Ovary (tissue), 9 donors: ENCODE measurements around the gene ZFPM1. TPM values are rescaled to one million over a fixed set of nuclear protein-coding genes. Genes with fewer than 3 reads are reported as not detected.

Experiments used
- DNase-seq, 5 donors: peaks; one replicate each; pipeline ENCODE4 v3.0.0-alpha.2; 2019 to 2020
- H3K27ac ChIP-seq, 2 donors: fragments of 200-600 bp; one replicate each; pipeline versions ENCODE4 v1.5.1 to v1.8.0; 2019 to 2022
- H3K27me3 ChIP-seq: fragments of 200-600 bp; one replicate; pipeline ENCODE4 v1.8.0; 2022
- H3K36me3 ChIP-seq: fragments of 200-600 bp; sonication (generic); one replicate; pipeline ENCODE4 v1.5.1; 2019
- H3K4me1 ChIP-seq: one replicate; pipeline ENCODE4 v1.8.1; 2013; ENCODE audit warnings: mild to moderate bottlenecking, moderate library complexity; ENCODE audit not compliant: insufficient read depth
- H3K4me3 ChIP-seq: fragments of 200-600 bp; sonication (generic); one replicate; pipeline ENCODE4 v1.5.1; 2017
- H3K9me3 ChIP-seq, 2 donors: fragments of 200-600 bp in 1 of 2; sonication (generic) in 1 of 2; one replicate each; pipeline versions ENCODE4 v1.5.1 to v1.8.1; 2013 to 2019; ENCODE audit warnings: mild to moderate bottlenecking in 1 of 2, moderate library complexity in 1 of 2
- EP300 ChIP-seq: sonication (generic); formaldehyde crosslinking; IDR thresholded peaks from one replicate; pipeline ENCODE4 v1.6.1; 2017; ENCODE audit warnings: antibody characterized with exemption
- POLR2A ChIP-seq: fragments of 450-650 bp; IDR thresholded peaks from one replicate; pipeline ENCODE4 v1.6.1; 2017; ENCODE audit warnings: antibody characterized with exemption, mild to moderate bottlenecking, moderate library complexity
- WGBS, 3 donors: extraction: QIAGEN DNeasy Blood & Tissue Kit in 1 of 3; methylation state at CpG; one replicate each; pipeline versions ENCODE4 v1.1.5 to v1.1.7; 2013 to 2017; 5-methylcytosine and 5-hydroxymethylcytosine counted together
- intact Hi-C, 4 donors: fragments of 100-400 bp; cut with DNase I; formaldehyde crosslinking; loops; one replicate each; pipeline versions ENCODE4 v1.11.0 to v1.15.1; 2022 to 2023
- polyA plus RNA-seq, 2 donors: library from polyadenylated mRNA; stranded (reverse); fragments of 200-250 nt in 1 of 2; fragments of 350-450 nt in 1 of 2; fragmentation: Illumina TruSeq in 1 of 2; extraction: RNeasy Lipid Tissue Mini Kit (QIAGEN cat#74804) in 1 of 2; gene quantifications; one replicate each; pipeline ENCODE4 v1.2.3, GENCODE V29; 2013 to 2014
- total RNA-seq, 7 donors: library from RNA; depleted of rRNA in 2 of 7; stranded (reverse); fragments of >200 nt in 2 of 7; fragmentation: NEBNext Ultra II Directional in 3 of 7; extraction: Animal tissue kit (Norgen Biotek cat#: 25700) in 3 of 7; gene quantifications; one replicate each; pipeline versions ENCODE4 v1.1.0 to v1.2.4, GENCODE V29; 2016 to 2023
- TF ChIP-seq, protein P1 (sequence below), 3 donors: fragments of 450-650 bp in 2 of 3; fragments of 200-600 bp in 1 of 3; IDR thresholded peaks; one replicate each; pipeline versions ENCODE4 v1.5.1 to v1.8.0; 2016 to 2022; ENCODE audit warnings: antibody characterized with exemption in 3 of 3, mild to moderate bottlenecking in 1 of 3
- donor health status: DM: no; HTN: no; CAD: no; lungs with moderate emphysema.
- donor health status: DM: no; HTN: no; CAD: no.
- donor health status: Bipolar disorder and iron deficiency.
- donor health status: DM: yes; HTN: yes; CAD: no.
- donor health status: DM: no; HTN: no; CAD: no.
- donor health status: DM: yes; HTN: yes; CAD: no.

The ZFPM1 gene
- total and polyA plus RNA-seq, 9 donors, result 0.10 to 11.4 (median 3.5) TPM

DNA sequence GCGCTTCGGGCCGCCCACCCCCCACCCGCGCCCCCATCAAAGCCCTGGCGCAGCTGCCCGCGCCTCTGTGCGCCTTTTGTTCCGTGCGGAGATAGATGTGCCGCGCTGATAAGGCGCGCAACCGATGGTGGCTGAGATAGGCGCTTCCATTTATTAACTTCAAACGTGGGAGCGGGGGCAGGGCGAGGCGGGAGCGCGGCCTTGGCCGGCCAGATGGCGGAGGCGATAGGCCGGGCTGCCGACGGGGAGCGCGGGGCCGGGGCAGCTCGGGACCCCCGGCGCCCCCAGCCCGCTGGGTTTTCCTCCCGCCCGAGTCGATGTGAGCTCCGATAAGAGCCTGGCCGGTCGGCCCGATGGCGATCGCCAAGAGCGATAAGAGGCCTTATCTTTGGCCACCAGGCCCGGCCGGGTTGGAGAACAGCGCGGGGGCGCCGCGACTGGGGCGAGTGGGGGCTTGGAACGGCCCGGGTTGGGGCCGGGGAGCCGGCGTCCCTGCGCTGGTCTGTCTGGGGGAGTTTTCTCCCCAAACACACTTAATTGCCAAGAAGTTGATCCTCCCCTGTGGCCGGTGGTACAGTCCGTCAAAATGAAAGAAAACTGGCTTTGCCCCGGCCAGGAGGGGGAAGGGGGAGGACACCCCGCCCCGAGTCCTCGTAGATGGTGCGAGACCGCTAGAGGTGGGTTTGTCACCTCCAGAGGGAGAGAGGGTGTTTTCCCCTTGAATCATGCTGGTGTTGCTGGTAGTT lies 2.7 kb downstream of the ZFPM1 start:
- intact Hi-C loops, result no loop called here
- H3K27ac ChIP-seq, result no peak overlapping the region
- H3K4me3 ChIP-seq, result peak overlapping the region; percentile 39
- peaks cover 4% of the 10 kb centered on the region for H3K27me3 ChIP-seq
- no peaks in the 10 kb centered on the region for H3K9me3 ChIP-seq
- DNase-seq, result peak in 1 of 5 donors; percentile 53
- TF ChIP-seq POLR2A (no peak), EP300 (no peak)
- TF ChIP-seq, protein P1, sequence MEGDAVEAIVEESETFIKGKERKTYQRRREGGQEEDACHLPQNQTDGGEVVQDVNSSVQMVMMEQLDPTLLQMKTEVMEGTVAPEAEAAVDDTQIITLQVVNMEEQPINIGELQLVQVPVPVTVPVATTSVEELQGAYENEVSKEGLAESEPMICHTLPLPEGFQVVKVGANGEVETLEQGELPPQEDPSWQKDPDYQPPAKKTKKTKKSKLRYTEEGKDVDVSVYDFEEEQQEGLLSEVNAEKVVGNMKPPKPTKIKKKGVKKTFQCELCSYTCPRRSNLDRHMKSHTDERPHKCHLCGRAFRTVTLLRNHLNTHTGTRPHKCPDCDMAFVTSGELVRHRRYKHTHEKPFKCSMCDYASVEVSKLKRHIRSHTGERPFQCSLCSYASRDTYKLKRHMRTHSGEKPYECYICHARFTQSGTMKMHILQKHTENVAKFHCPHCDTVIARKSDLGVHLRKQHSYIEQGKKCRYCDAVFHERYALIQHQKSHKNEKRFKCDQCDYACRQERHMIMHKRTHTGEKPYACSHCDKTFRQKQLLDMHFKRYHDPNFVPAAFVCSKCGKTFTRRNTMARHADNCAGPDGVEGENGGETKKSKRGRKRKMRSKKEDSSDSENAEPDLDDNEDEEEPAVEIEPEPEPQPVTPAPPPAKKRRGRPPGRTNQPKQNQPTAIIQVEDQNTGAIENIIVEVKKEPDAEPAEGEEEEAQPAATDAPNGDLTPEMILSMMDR (IDR thresholded peaks at IDR 0.05), result no peak
- H3K4me1 ChIP-seq, result peaks cover 18% of the 10 kb centered on the region
- WGBS, 3 donors, result 1% methylated on average over 40 to 68 of the region's 68 CpGs
- no peaks in the 10 kb centered on the region for H3K36me3 ChIP-seq

DNA sequence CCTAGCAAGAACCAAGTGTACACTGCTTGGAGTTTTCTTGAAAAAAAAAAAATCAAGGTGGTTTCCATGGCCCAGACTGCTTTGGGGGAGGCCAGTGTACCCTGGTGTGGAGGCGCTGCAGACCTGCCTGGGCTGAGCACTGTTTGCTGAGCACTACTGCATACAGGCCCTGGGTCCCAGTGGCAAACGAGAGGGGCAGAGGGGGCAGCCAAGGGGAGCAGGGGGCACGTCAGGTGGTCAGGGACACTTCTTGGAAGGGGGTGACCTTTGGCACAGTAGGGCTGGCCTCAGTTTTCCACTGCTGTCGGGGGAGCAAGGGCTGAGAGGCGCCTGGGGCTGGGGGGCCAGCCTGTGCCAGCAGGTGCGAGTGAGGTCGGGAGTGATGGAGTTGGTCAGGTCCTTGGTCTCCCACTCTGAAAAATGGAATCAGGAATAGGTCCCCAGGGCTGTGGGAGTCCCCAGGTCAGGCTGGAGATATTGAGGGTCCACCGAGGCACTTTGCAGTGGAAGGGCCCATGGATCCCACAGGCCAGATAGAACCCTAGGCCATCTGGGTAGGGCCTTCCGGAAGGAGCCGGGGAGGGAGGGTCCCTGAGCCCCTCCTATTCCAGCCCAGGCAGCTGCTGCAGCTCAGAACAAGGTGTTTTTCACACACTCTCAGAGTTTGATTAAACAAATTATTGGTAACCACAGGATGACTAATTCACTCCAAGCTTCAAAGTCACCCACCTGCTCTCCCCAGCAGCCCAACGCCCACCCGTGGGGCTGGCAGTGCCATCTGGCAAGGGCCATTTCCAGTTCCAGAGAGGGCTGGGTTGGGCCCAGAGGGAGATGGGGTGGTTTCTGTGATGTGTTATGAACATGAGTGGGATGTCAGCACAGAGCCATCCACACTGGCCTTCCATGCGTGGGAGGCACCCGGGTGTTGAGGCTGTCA lies 3.5 kb downstream of the ZFPM1 start:
- peaks cover 19% of the 10 kb centered on the region for H3K4me1 ChIP-seq
- 79 to 81% (median 80%) methylated on average over 14 of the region's 14 CpGs for WGBS, 3 donors
- intact Hi-C loops, result no loop called here
- no peak overlapping the region for H3K27ac ChIP-seq
- TF ChIP-seq EP300 (no peak), POLR2A (no peak)
- TF ChIP-seq, protein P1 (IDR thresholded peaks at IDR 0.05), result no peak
- H3K4me3 ChIP-seq, result peak overlapping the region; percentile 39
- DNase-seq, result no peak
- H3K36me3 ChIP-seq, result no peaks in the 10 kb centered on the region
- peaks cover 4% of the 10 kb centered on the region for H3K27me3 ChIP-seq
- H3K9me3 ChIP-seq, result no peaks in the 10 kb centered on the region

DNA sequence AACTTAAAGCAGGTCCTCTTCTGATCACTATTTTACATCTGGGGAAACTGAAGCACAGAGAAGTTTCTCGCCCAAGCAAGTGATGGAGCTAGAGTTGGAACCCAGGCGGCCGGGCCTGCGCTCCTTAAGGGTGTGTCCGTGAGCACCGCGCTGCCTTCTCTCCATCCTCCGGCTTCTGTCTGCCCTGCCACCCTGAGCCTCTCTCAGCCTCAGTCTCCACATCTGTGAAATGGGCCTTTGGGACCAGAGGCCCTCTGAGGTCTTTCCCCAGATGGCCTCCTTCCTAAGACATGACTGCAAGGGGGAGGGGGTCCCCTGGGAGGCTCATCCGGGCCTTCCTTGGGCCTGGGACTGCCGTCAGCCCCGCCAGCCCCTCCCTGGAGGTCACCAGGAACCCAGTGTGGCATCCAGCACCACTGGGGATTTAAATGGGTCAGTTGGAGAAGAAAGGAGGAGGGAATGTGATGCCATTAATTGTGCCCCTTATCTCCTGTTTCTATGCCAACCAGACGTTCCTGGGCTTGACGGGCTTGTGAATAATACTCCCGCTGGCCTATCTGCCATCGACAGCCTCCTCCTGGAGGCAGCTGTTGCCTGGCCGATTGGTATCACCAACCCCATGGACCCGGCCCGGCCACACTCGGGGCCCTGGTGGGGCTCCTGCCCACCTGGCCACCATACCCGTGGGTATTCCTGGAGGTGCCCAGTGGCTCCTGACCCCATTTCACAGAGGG lies 5.1 kb downstream of the ZFPM1 start:
- H3K27me3 ChIP-seq, result peaks cover 4% of the 10 kb centered on the region
- no peak for TF ChIP-seq POLR2A
- TF ChIP-seq, protein P1 (IDR thresholded peaks at IDR 0.05), result no peak

DNA sequence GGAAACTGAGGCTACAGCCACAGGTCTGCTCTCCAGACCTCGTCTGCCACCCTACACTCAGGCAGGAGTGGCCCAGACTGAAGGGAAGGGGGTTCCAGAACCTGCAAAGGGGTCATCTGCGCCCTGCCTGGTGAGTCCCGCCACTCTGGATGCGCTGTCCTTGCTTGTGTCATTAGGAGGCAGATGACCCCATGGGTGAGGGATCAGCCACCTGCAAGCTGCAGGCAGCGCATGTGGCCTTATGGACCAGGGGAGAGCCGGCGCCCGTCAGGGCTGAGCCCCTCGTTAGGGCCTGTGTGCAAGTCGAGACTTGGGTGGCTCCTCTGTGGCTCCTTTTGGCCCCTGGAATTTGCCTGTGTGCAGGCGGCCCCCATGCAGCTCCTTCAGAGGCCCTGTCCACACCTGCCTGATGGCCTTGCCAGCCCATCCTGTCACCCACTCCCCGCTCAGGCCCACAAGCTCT lies 5.7 kb downstream of the ZFPM1 start:
- intact Hi-C loops, result no loop called here
- 95 to 97% (median 95%) methylated on average over 12 of the region's 12 CpGs for WGBS, 3 donors

More for the DNA sequence above, 5.1 kb downstream of the ZFPM1 start:
- Histone ChIP-seq H3K9me3 (no peaks in the 10 kb centered on the region), H3K27ac (no peak overlapping the region), H3K4me3 (no peak overlapping the region), H3K36me3 (no peaks in the 10 kb centered on the region), H3K4me1 (peaks cover 19% of the 10 kb centered on the region)
- intact Hi-C loops, result no loop called here
- 76 to 81% (median 78%) methylated on average over 20 of the region's 20 CpGs for WGBS, 3 donors
- no peak for DNase-seq

More for the DNA sequence above, 5.7 kb downstream of the ZFPM1 start:
- TF ChIP-seq EP300 (no peak), POLR2A (no peak)
- TF ChIP-seq, protein P1 (IDR thresholded peaks at IDR 0.05), result no peak
- Histone ChIP-seq H3K9me3 (no peaks in the 10 kb centered on the region), H3K27ac (no peak overlapping the region), H3K4me3 (no peak overlapping the region), H3K36me3 (no peaks in the 10 kb centered on the region), H3K27me3 (peaks cover 4% of the 10 kb centered on the region), H3K4me1 (peaks cover 19% of the 10 kb centered on the region)
- DNase-seq, result no peak
